ENCODE data around the gene CHD1. TPM values are rescaled to one million over a fixed set of nuclear protein-coding genes. Genes with fewer than 3 reads are reported as not detected.
A peak's percentile ranks its signal among the peaks of the same experiment; 100 is the strongest.

The CHD1 gene
- total RNA-seq, 2 experiments from 2014 or later, result 42.7 to 54.5 TPM

DNA sequence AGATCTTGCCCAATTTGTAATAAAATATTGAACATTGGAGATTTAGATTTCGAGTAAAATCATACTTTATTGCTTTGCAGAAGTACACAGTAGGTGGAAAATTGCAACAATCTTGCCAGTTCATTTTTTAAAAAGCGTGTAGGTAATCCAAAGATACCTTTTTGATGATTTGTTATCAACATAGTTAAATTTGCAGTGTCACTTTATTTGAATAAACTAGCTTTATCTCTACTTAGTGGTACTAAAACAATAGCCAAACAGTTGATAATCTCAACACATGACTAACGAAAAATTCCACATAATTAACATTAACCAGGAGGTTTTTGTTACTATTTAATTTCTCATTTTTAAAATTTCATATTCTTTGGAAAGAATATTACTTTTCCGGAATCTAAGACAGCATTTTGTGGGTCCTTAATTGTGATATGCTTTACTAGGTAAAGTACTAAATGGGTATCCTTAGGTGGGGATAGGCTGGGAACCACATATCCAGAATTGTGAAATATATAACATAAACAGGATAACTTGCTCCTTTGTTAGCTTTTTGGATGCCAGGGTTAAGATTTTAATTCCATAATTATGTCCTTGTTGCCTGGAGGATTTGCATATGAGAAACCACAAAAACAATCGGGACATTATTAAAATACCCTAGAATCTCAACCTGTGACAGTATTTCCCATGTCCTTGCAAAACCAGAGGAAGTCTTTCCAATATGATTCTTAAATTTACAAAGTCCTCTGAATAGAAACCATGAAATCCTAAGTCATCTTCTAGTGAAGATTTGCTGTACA is 2.4 kb upstream of the CHD1 start:
- Mint-ChIP-seq H3K36me3 (ENCODE audit: low read depth) (peaks cover 35% of the 10 kb centered on the region), H3K9me3 (no peaks in the 10 kb centered on the region), H3K4me1 (peaks cover 55% of the 10 kb centered on the region), H3K27ac (peak overlapping the region; percentile 50), H3K27me3 (no peaks in the 10 kb centered on the region), H3K4me3 (peak overlapping the region; percentile 97)
- ChIA-PET CTCF (interaction anchor here (1.0 to 1.2 kb wide), 2 partner anchors 18 to 26 kb away, joined by 3 to 4 read pairs; no protein-coding TSS in a partner anchor), POLR2A (no interaction called here)
- DNase-seq, result no peak

DNA sequence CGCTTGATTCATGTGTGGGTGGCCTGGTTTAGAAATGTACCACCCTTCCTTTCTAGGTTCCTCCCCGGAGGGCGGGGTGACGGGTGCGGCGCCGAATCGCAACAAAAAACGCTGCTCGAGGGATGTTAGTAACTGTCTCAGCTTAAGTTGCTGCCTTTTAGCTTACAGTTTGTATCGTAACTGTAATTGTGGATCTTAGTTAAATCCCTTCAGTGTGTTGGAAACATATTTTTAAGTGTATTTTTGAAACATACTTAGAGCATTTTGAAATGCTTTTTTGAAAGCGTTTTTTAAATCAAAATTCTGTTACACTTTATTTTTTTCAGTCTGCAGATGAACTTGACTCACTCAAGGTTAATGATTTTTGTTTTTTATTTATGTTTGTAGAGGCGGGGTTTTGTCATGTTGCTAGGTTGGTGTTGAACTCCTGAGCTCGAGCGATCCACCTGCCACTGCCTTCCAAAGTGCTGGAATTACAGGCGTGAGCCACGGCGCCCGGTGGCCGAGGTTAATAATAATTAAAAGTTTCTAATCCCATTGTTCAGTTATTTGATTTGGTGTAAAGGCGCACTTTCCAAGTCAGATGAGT is 997 bp upstream of the CHD1 start:
- Mint-ChIP-seq H3K4me1 (peaks cover 63% of the 10 kb centered on the region), H3K4me3 (peak overlapping the region; percentile 97), H3K27me3 (no peaks in the 10 kb centered on the region), H3K9me3 (no peaks in the 10 kb centered on the region), H3K36me3 (ENCODE audit: low read depth) (peaks cover 41% of the 10 kb centered on the region), H3K27ac (peak overlapping the region; percentile 100)
- peak; percentile 94 for DNase-seq
- ChIA-PET CTCF (interaction anchor here (1.2 kb wide), 1 partner anchor 25 kb away, joined by 3 read pairs; no protein-coding TSS in a partner anchor), POLR2A (interaction anchor here (1.1 kb wide), 1 partner anchor 17 kb away, joined by 3 read pairs; no protein-coding TSS in a partner anchor)

DNA sequence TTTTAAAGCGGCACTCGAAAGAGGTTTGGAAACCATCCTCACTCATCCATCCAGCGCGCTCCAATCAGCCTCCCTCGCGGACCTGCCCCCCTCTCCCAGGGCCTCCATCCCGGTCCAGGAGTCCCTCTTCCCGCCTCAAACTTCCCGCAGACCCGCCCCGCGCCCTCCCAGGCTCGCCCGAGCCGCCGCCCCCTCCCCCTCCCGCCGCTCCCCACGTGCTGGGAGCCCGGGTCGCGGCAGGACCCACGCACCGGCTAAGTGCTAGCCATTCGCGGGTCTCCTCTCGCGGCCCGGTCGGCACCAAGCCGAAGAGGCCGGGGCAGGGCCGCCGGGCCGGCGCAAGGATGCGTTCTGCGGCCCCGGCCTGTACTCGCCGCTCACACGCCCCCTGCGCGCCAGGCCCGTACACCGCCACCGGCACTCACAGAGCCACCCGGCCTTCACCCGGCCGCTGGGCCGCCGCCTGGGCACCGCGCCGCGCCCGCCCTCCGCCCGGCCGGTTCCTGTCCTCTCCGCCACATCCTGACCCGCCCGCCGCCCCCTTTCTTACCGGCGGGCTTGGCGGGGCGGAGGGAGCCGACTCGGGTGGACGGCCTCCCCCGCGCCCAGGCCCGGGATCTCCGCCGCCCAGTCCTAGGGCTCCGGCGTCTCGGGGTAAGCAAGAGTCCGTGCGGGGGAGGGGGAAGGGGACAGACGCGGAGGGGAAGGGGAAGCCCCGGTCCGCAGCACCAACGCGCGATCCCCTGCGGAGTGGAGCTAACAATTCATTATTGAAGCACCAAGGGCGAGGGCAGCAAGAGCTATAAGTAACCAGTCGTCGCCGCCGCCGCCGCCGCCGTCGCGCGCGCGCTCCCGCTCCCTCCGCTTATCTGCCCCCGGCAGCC is 576 bp downstream of the CHD1 start:
- no peaks in the 10 kb centered on the region for H3K27me3 Mint-ChIP-seq
- DNase-seq, result peak; percentile 32
- peaks cover 46% of the 10 kb centered on the region for H3K36me3 Mint-ChIP-seq (ENCODE audit: low read depth)
- H3K27ac Mint-ChIP-seq, result peak overlapping the region; percentile 100
- ChIA-PET POLR2A (no interaction called here), CTCF (interaction anchor here (1.1 kb wide), 1 partner anchor 15 kb away, joined by 3 read pairs; no protein-coding TSS in a partner anchor)
- H3K9me3 Mint-ChIP-seq, result no peaks in the 10 kb centered on the region
- peaks cover 62% of the 10 kb centered on the region for H3K4me1 Mint-ChIP-seq
- peak overlapping the region; percentile 97 for H3K4me3 Mint-ChIP-seq

DNA sequence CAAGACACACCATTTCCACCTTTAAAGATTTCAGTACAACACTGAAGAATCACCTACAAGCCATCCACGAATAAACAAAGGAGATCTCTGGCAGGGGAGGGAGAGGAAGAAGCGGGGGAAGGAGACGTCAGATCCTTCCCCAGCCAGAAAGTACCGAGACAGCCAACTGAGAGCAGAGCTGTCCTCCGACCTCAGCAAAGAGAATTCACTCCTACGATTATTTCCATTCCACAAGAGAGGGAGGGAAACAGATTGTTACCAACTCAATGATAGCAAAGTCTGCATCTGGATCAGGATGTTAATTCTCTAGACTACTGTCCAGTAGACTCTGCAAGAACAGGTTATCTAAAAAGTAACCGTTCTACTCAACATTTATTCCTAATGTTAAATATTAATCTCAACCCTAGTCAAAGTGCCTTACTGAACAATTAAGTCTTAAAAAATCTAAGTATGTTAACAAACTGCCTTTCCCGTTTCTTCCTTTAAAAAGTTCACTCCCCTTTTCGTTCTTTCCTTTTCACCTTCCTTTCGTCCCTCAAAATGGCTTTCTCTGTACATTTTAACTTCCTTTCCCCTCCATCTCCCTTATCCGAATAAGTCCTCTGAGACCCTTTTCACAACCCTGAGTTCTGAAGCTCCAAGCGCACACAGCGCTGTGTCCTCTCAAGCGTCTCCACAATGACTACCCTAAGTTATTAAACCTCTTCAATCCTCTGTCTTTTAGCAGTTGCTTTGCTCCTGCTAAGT is 1.4 kb downstream of the CHD1 start:
- POLR2A ChIA-PET, result interaction anchor here (0.6 kb wide), 1 partner anchor 9 kb away, joined by 3 read pairs; no protein-coding TSS in a partner anchor
- H3K27me3 Mint-ChIP-seq, result no peaks in the 10 kb centered on the region
- DNase-seq, result peak; percentile 68

DNA sequence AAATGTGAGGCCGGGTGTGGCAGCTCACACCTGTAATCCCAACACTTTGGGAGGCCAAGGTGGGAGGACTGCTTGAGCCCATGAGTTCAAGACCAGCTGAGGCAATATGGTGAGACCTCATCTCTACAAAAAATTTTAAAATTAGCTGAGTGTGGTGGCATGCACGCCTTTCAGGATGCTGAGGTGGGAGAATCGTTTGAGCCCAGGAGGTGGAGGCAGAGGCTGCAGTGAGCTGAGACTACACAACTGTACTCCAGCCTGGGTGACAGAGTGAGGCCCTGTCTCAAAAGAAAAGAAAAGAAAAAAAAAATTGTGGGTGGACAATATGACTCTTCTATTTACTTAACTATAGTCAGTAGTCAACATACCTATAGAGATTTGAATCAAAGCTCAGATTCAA is 4.8 kb downstream of the CHD1 start:
- CTCF ChIA-PET, result interaction anchor here (0.7 to 2.7 kb wide), 5 partner anchors 9 to 108 kb away, joined by 3 to 14 read pairs (median 4); no protein-coding TSS in a partner anchor
- Mint-ChIP-seq H3K27me3 (no peaks in the 10 kb centered on the region), H3K4me3 (no peak overlapping the region), H3K4me1 (peaks cover 62% of the 10 kb centered on the region), H3K9me3 (no peaks in the 10 kb centered on the region), H3K36me3 (ENCODE audit: low read depth) (peaks cover 54% of the 10 kb centered on the region), H3K27ac (no peak overlapping the region)
- DNase-seq, result no peak
- POLR2A ChIA-PET, result interaction anchor here (0.6 kb wide), 2 partner anchors 131 to 148 kb away, joined by 3 to 5 read pairs; no protein-coding TSS in a partner anchor

More for the DNA sequence above, 1.4 kb downstream of the CHD1 start:
- CTCF ChIA-PET, result interaction anchor here (1.0 to 2.4 kb wide), 3 partner anchors 9 to 105 kb away, joined by 3 to 8 read pairs (median 3); no protein-coding TSS in a partner anchor
- Mint-ChIP-seq H3K4me3 (peak overlapping the region; percentile 97), H3K4me1 (peaks cover 60% of the 10 kb centered on the region), H3K9me3 (no peaks in the 10 kb centered on the region), H3K36me3 (ENCODE audit: low read depth) (peaks cover 50% of the 10 kb centered on the region), H3K27ac (peak overlapping the region; percentile 97)

DNA sequence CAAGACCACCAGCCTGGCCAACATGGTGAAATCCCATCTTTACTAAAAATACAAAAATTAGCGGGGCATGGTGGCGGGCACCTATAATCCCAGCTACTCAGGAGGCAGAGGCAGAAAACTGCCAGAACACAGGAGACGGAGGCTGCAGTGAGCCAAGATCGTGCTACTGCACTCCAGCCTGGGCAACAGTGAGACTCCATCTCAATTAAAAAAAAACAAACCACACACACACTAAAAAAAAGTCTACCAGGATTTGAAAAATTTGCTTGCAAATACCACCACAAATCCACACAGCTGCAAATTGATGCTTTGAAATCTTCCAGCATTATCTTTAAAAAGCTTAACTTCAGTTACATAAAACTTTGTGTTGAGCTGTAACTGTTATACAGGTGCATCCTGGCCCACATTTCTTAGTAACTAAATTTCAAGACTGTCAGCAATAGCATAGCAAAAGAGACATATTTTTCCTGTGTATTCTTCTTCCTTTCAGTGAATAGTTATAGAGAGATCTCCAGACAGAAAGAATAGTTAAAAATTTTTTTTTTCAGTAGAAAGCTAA is 6.8 kb downstream of the CHD1 start:
- H3K36me3 Mint-ChIP-seq (ENCODE audit: low read depth), result peaks cover 64% of the 10 kb centered on the region
- no peaks in the 10 kb centered on the region for H3K9me3 Mint-ChIP-seq
- ChIA-PET POLR2A (interaction anchor here (0.7 kb wide), 1 partner anchor 11 kb away, joined by 10 read pairs; no protein-coding TSS in a partner anchor), CTCF (interaction anchor here (0.7 to 1.4 kb wide), 2 partner anchors 11 to 18 kb away, joined by 3 to 6 read pairs; no protein-coding TSS in a partner anchor)
- H3K27ac Mint-ChIP-seq, result peak overlapping the region; percentile 44
- no peaks in the 10 kb centered on the region for H3K27me3 Mint-ChIP-seq
- peak overlapping the region; percentile 7 for H3K4me3 Mint-ChIP-seq
- no peak for DNase-seq
- peaks cover 68% of the 10 kb centered on the region for H3K4me1 Mint-ChIP-seq

DNA sequence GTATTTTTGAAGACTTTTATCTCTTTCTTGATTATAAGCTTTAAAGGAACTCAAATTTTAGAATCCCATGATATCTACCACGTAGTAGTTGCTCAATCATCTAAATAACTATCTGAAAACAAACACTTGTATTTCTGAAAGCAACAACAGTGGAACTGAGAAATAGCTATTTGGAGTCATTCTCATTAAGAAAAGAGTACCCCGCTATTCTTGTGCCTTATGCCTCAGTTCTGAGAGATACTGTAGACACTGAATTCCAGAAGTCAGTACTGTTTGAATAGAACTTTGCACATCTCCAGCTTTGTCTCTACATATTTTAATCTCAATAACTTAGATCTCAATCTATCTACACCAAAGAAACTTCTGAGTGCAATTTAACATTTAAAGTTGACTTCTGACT is 11.4 kb downstream of the CHD1 start:
- POLR2A ChIA-PET, result interaction anchor here (0.6 kb wide), 1 partner anchor 143 kb away, joined by 4 read pairs; no protein-coding TSS in a partner anchor
- H3K36me3 Mint-ChIP-seq (ENCODE audit: low read depth), result peaks cover 56% of the 10 kb centered on the region
- H3K4me1 Mint-ChIP-seq, result peaks cover 60% of the 10 kb centered on the region
- H3K9me3 Mint-ChIP-seq, result no peaks in the 10 kb centered on the region
- no peak for DNase-seq
- H3K27ac Mint-ChIP-seq, result no peak overlapping the region
- no peaks in the 10 kb centered on the region for H3K27me3 Mint-ChIP-seq
- no peak overlapping the region for H3K4me3 Mint-ChIP-seq
- CTCF ChIA-PET, result interaction anchor here (1.1 to 1.9 kb wide), 2 partner anchors 9 to 143 kb away, joined by 3 to 8 read pairs; no protein-coding TSS in a partner anchor

DNA sequence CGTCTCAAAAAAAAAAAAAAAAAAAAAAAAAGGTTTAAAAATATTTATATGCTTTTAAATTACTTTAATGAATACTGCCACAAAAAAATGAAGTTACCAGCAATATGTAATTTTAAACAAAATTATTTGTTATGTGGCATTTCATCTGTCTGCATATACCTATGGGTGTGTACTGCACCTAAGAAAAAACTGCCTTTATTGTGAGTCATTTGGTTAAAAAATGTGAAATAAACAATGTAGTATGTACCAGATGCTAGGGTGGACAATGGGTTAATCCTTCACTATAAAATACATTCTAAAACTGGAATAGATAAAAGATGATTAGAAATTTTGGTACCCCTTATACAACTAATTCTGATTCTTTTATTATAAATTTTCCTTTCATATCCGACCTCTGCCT is 12.3 kb downstream of the CHD1 start:
- H3K4me1 Mint-ChIP-seq, result peaks cover 53% of the 10 kb centered on the region

DNA sequence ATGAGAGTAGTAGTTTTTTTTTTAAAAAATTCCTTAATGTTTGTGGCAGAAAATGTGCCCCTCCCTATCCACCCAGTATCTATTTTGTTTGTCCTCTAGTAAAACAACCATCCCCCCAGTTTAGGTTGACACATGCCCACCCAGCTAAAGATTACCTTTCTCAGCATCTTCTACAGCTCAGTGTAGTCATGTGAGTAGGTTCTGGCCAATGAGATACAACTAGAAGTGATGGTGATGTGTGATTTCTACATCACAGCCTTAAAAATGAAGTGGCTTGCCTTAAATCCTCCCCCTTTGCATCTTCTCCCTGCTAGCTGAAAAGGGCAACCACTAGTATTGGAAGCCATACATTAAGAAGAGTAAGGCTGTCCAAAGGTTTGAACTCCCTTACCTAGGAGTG is 14.9 kb downstream of the CHD1 start:
- H3K27me3 Mint-ChIP-seq, result no peaks in the 10 kb centered on the region
- DNase-seq, result no peak
- H3K4me3 Mint-ChIP-seq, result no peak overlapping the region
- peak overlapping the region; percentile 3 for H3K27ac Mint-ChIP-seq
- H3K9me3 Mint-ChIP-seq, result no peaks in the 10 kb centered on the region
- ChIA-PET CTCF (interaction anchor here (1.0 to 2.9 kb wide), 3 partner anchors 10 to 118 kb away, joined by 4 to 14 read pairs (median 8); no protein-coding TSS in a partner anchor), POLR2A (interaction anchor here (0.6 to 1.0 kb wide), 2 partner anchors 16 to 21 kb away, joined by 3 read pairs; no protein-coding TSS in a partner anchor)
- H3K36me3 Mint-ChIP-seq (ENCODE audit: low read depth), result peaks cover 34% of the 10 kb centered on the region
- peaks cover 52% of the 10 kb centered on the region for H3K4me1 Mint-ChIP-seq

More for the DNA sequence above, 12.3 kb downstream of the CHD1 start:
- ChIA-PET POLR2A (no interaction called here), CTCF (no interaction called here)
- Mint-ChIP-seq H3K36me3 (ENCODE audit: low read depth) (peaks cover 50% of the 10 kb centered on the region), H3K27ac (no peak overlapping the region), H3K9me3 (no peaks in the 10 kb centered on the region), H3K27me3 (no peaks in the 10 kb centered on the region), H3K4me3 (no peak overlapping the region)
- DNase-seq, result no peak

DNA sequence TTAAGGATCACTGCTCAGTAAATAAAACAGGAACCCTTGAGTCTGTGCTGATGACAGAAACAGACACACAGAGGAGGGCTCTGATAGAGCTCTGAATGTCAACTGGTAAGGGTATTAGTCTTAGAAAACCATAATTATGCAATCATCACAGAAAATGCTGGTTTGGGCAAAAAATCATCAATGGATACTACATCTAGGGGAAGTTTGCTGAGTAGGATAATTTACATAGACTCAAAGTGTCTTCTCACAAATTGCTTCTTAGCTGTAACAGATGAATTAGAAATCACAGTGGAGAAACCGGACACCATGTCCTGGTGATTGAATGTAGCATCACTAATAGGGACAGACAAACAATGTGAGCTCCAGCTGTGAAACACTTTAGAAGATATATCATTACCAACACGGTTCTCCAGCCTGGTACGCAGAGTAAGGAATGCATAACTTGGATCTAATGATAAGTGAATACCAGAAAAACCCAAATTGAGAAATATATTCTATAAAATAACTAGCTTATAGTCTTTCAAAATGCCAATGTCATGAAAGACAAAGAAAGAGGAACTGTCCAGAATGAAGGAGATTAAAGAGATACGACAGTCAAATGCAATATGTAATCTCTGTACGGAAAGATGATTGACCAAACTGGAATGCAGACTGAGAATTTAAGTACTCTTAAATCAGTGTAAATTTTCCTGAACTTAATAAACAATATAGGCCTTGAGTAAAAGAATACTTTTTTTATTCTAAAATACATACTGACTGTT is 17.3 kb downstream of the CHD1 start:
- no peak for DNase-seq
- no peaks in the 10 kb centered on the region for H3K9me3 Mint-ChIP-seq
- peaks cover 44% of the 10 kb centered on the region for H3K4me1 Mint-ChIP-seq
- ChIA-PET CTCF (interaction anchor here (1.4 kb wide), 1 partner anchor 10 kb away, joined by 6 read pairs; no protein-coding TSS in a partner anchor), POLR2A (interaction anchor here (0.6 kb wide), 1 partner anchor 11 kb away, joined by 10 read pairs; no protein-coding TSS in a partner anchor)
- H3K36me3 Mint-ChIP-seq (ENCODE audit: low read depth), result peaks cover 15% of the 10 kb centered on the region
- H3K4me3 Mint-ChIP-seq, result no peak overlapping the region
- no peak overlapping the region for H3K27ac Mint-ChIP-seq
- no peaks in the 10 kb centered on the region for H3K27me3 Mint-ChIP-seq

DNA sequence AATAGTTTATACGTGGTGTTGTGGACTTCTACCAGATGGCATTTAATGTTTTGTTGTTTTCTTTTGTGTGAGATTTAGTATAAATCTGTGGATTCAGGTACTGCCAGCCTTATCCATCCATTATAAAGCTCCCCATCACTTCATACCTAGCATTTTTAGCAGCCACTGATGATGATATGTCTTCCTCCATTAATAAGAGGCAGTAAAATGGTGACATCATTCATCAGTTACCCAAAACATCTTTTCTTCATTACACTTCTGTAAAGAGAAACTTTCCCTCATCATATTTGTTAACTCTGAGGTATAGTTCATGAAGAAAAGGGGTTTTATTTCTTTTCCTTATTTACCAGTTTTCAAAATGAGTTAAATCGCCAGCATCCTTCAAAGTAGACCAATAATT is 19.4 kb downstream of the CHD1 start:
- H3K9me3 Mint-ChIP-seq, result no peaks in the 10 kb centered on the region
- H3K36me3 Mint-ChIP-seq (ENCODE audit: low read depth), result peaks cover 14% of the 10 kb centered on the region
- DNase-seq, result no peak
- H3K4me3 Mint-ChIP-seq, result no peak overlapping the region
- H3K27ac Mint-ChIP-seq, result no peak overlapping the region
- ChIA-PET POLR2A (no interaction called here), CTCF (no interaction called here)
- peaks cover 46% of the 10 kb centered on the region for H3K4me1 Mint-ChIP-seq
- no peaks in the 10 kb centered on the region for H3K27me3 Mint-ChIP-seq

All from activated CD4-positive, alpha-beta T cell treated with anti-CD3 and anti-CD28 coated beads, Interleukin-2, amount 10 ng/mL, durations not matched to agents 7 days and 5 days (primary cell).